HFFc6 (cell line): ENCODE results near the gene NOS1AP. TPM values are rescaled to one million over a fixed set of nuclear protein-coding genes. Genes with fewer than 3 reads are reported as not detected.

Experiments used
- DNase-seq: peaks from one replicate; pipeline ENCODE4 v3.0.0-alpha.2; 2018
- H3K27ac Mint-ChIP-seq: 2 replicates; pipeline ENCODE4 v1.8.0; 2020; ENCODE audit warnings: mild to moderate bottlenecking, mixed read lengths
- H3K27me3 Mint-ChIP-seq: 2 replicates; pipeline ENCODE4 v1.8.0; 2021; ENCODE audit warnings: mild to moderate bottlenecking, moderate library complexity, mixed read lengths; ENCODE audit not compliant: insufficient read depth
- H3K36me3 Mint-ChIP-seq: 2 replicates; pipeline ENCODE4 v1.8.0; 2021; ENCODE audit warnings: low read depth, mixed read lengths
- H3K4me1 Mint-ChIP-seq: 2 replicates; pipeline ENCODE4 v1.8.0; 2020; ENCODE audit warnings: low read depth, mixed read lengths
- H3K4me3 Mint-ChIP-seq: 2 replicates; pipeline ENCODE4 v1.8.0; 2020; ENCODE audit warnings: mild to moderate bottlenecking, moderate library complexity, mixed read lengths
- H3K9me3 Mint-ChIP-seq: 2 replicates; pipeline ENCODE4 v1.8.0; 2020; ENCODE audit warnings: mild to moderate bottlenecking, mixed read lengths
- total RNA-seq, 6 experiments: library from RNA; stranded (reverse); fragmentation: NEBNext Ultra II Directional; extraction: Animal tissue kit (Norgen Biotek cat#: 25700); gene quantifications; 2 replicates in 1 of 6; 3 replicates in 5 of 6; pipeline ENCODE4 v1.2.3, GENCODE V29; 2021
- TF ChIP-seq, protein P1 (sequence below): fragments of 200-600 bp; sonication (generic); IDR thresholded peaks from 2 replicates; pipeline ENCODE4 v1.5.0; 2021; ENCODE audit warnings: antibody characterized with exemption, mild to moderate bottlenecking

NOS1AP gene
- total RNA-seq, 6 experiments from 2014 or later, result 0.11 to 0.62 (median 0.29) TPM

DNA sequence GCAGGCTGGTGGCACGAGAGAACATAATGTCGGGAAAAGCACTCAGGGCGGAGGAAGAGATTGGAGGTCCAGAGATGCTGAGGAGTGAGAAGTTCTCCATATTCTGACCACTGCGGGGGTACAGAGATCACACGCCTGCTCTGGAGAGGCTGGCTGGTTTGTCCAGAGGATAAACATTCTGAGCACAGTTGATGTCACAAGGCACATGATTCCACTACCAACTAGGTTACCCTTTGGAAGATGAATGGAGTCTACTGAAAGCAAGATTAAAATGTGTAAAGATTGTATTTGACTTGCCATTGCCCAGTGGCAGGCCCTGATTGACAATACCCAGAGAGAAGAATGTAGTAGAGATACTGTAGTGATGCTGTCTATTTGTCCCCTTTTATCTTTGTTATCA, 307.2 kb downstream of the NOS1AP start, which contains the start of gene SPATA46:
SPATA46 (minus strand) TSS at position 164 of the 400 bp plus-strand sequence; CDS start at position 100, 64 bp downstream.
- Mint-ChIP-seq H3K4me1 (peaks cover 15% of the 10 kb centered on the region), H3K27me3 (peaks cover 15% of the 10 kb centered on the region), H3K4me3 (no peak within 1 kb of the TSS), H3K36me3 (no peaks in the 10 kb centered on the region), H3K9me3 (no peaks in the 10 kb centered on the region), H3K27ac (no peak within 1 kb of the TSS)
- DNase-seq, result no peak
- TF ChIP-seq, protein P1, sequence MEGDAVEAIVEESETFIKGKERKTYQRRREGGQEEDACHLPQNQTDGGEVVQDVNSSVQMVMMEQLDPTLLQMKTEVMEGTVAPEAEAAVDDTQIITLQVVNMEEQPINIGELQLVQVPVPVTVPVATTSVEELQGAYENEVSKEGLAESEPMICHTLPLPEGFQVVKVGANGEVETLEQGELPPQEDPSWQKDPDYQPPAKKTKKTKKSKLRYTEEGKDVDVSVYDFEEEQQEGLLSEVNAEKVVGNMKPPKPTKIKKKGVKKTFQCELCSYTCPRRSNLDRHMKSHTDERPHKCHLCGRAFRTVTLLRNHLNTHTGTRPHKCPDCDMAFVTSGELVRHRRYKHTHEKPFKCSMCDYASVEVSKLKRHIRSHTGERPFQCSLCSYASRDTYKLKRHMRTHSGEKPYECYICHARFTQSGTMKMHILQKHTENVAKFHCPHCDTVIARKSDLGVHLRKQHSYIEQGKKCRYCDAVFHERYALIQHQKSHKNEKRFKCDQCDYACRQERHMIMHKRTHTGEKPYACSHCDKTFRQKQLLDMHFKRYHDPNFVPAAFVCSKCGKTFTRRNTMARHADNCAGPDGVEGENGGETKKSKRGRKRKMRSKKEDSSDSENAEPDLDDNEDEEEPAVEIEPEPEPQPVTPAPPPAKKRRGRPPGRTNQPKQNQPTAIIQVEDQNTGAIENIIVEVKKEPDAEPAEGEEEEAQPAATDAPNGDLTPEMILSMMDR, result no peak

DNA sequence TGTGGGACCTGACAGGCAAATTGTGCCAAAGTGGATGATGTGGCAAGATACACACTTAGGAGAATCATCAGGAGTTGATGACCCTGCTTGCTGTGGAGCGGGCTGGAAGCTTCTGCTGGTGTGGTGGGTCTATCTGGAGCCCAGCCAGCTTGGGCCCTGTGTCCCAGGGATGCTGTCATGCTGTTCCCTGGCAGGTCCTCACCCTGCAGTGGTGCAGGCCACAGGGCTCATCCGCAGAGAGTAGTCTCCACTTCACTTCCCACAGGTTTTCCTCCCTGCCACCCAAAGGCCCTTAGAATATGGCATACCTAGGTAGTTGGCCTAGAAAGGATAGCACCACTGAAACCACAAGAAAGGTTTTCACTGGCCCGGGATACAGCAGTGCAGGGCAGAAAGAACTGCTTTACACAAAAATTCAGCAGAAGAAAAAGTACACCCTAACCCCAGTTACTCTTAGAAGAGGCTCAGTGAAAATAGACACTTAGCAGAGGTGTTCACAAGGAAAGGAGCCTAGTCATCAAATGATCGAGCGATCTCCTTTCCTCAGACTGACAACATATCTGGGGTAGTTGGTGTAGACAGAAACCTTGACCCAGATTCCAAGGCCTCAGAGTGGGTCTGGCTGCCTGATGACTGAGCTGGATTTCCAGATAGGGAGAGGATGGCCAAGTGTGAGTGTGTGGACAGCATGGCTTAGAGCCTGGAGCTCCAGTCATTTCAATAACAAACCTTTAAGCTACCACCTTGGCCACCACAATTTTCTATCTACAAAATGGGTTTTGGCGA, 310.8 kb downstream of the NOS1AP start:
- no peaks in the 10 kb centered on the region for H3K9me3 Mint-ChIP-seq
- no peak for DNase-seq

DNA sequence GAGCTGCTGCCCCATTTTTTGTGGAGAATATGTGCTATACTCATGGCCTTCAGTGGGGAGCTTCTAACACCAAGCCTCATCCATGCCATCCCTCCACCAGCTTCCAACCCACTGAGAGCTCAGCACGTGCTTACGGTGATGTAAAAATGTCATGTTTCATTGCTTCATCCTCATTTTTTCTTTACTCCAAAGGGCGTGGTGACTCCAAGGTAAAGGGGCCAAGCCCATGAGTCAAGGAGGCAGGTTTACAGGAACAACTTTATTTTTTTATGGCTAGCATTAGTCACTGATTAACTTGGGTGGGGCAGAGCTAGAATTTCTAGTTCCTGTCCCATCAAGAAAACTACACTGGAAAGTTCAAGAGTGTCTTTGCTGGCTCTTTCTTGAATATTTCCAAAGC, 311.9 kb downstream of the NOS1AP start, which contains the start of gene C1orf226:
C1orf226 (plus strand) TSS at position 346 of the 400 bp plus-strand sequence. CDS start 174 bp downstream, outside the sequence.
- H3K27me3 Mint-ChIP-seq, result peaks cover 30% of the 10 kb centered on the region
- no peaks in the 10 kb centered on the region for H3K4me1 Mint-ChIP-seq
- no peaks in the 10 kb centered on the region for H3K36me3 Mint-ChIP-seq
- no peak within 1 kb of the TSS for H3K27ac Mint-ChIP-seq
- TF ChIP-seq, protein P1, result no peak
- H3K4me3 Mint-ChIP-seq, result no peak within 1 kb of the TSS
- DNase-seq, result no peak
- H3K9me3 Mint-ChIP-seq, result no peaks in the 10 kb centered on the region

More for the DNA sequence above, 310.8 kb downstream of the NOS1AP start:
- Mint-ChIP-seq H3K27ac (no peak overlapping the region), H3K27me3 (peaks cover 24% of the 10 kb centered on the region), H3K4me1 (no peaks in the 10 kb centered on the region), H3K36me3 (no peaks in the 10 kb centered on the region), H3K4me3 (no peak overlapping the region)
- TF ChIP-seq, protein P1, result no peak

DNA sequence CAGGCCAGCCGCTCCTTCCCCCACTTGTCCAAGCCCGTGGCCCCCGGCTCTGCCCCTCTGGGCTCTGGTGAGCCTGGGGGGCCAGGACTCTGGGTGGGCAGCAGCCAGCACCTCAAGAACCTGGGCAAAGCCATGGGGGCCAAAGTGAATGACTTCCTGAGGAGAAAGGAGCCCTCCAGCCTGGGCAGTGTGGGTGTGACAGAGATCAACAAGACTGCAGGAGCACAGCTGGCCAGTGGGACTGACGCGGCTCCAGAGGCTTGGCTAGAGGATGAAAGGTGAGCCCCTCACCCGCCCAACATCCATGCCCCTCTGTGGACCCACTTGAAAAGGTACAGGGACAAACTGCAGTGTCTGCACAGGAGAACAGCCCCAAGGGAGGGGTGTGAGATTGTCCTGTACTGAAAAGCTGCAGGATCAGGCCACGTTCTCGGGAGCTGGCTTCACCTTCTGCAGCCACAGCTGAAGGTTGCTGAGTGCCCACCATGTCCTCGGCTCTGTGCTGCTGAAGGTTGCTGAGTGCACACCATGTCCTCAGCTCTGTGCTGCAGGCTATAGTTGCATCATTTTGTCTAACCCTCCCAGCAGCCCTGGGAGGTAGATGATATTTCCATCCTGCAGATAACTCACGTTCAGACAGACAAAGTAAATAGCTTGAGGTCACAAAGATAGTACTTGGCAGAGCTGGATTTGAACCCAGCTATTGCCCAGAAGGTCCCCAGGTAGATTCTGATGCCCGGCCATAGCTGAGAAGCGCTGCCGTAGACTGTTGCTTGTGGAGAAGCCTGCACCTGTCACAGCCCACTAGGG, 312.7 kb downstream of the NOS1AP start:
- Mint-ChIP-seq H3K4me1 (no peaks in the 10 kb centered on the region), H3K36me3 (no peaks in the 10 kb centered on the region), H3K4me3 (no peak overlapping the region), H3K27me3 (peaks cover 34% of the 10 kb centered on the region), H3K9me3 (no peaks in the 10 kb centered on the region), H3K27ac (no peak overlapping the region)
- TF ChIP-seq, protein P1, result no peak
- DNase-seq, result no peak

DNA sequence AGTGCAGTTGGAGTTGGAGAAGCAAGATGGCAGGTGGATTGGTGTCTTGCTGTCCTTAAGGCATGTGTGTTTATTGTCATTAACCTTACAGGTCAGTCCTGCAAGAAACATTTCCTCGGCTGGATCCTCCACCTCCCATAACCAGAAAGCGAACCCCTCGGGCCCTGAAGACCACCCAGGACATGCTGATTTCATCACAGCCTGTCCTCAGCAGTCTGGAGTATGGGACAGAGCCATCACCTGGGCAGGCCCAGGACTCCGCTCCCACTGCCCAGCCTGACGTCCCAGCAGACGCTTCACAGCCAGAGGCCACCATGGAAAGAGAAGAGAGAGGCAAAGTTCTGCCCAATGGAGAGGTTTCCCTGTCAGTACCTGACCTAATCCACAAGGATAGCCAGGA, 313.6 kb downstream of the NOS1AP start:
- TF ChIP-seq, protein P1, result no peak
- no peaks in the 10 kb centered on the region for H3K36me3 Mint-ChIP-seq
- no peaks in the 10 kb centered on the region for H3K9me3 Mint-ChIP-seq
- H3K4me3 Mint-ChIP-seq, result no peak overlapping the region
- no peak for DNase-seq
- H3K27me3 Mint-ChIP-seq, result peaks cover 31% of the 10 kb centered on the region
- H3K27ac Mint-ChIP-seq, result no peak overlapping the region
- no peaks in the 10 kb centered on the region for H3K4me1 Mint-ChIP-seq
